Keratinocyte (primary cell): ENCODE data around the gene CEP57L1. TPM values are rescaled to one million over a fixed set of nuclear protein-coding genes. Genes with fewer than 3 reads are reported as not detected.
A peak's percentile ranks its signal among the peaks of the same experiment; 100 is the strongest.

Experiments used
- DNase-seq: peaks from one replicate; pipeline ENCODE4 v3.0.0-alpha.2; 2011; ENCODE audit warnings: low read depth, missing footprints, low spot score
- FAIRE-seq: peaks from 2 replicates; lab custom pipeline; 2011; peaks lifted over from hg19 to GRCh38; lab: Jason Lieb, UNC
- H2AFZ ChIP-seq: 2 replicates; pipeline ENCODE4 v1.6.0; 2012; ENCODE audit warnings: low read length, control low read depth, inconsistent platforms; ENCODE audit not compliant: control insufficient read depth
- H3K27ac ChIP-seq: 2 replicates; pipeline ENCODE4 v1.5.1; 2011; ENCODE audit warnings: low read length; ENCODE audit not compliant: control insufficient read depth, insufficient read depth
- H3K27me3 ChIP-seq: 3 replicates; pipeline ENCODE4 v1.6.0; 2011; ENCODE audit warnings: low read length; ENCODE audit not compliant: control insufficient read depth, insufficient read depth; ENCODE audit errors: extremely low read depth
- H3K36me3 ChIP-seq, 2 experiments: 2 replicates in 1 of 2; 3 replicates in 1 of 2; pipeline ENCODE4 v1.5.1; 2011; ENCODE audit warnings: low read length in 2 of 2, mild to moderate bottlenecking in 1 of 2; ENCODE audit not compliant: control insufficient read depth in 2 of 2, insufficient read depth in 2 of 2; ENCODE audit errors: extremely low read depth in 1 of 2
- H3K4me1 ChIP-seq: 3 replicates; pipeline ENCODE4 v1.5.1; 2011; ENCODE audit warnings: low read length; ENCODE audit not compliant: control insufficient read depth, insufficient read depth; ENCODE audit errors: extremely low read depth
- H3K4me2 ChIP-seq: 3 replicates; pipeline ENCODE4 v1.6.0; 2011; ENCODE audit warnings: low read depth, low read length; ENCODE audit not compliant: control insufficient read depth, insufficient read depth; ENCODE audit errors: extremely low read depth
- H3K4me3 ChIP-seq, 3 experiments: fragments of 200-600 bp in 1 of 3; sonication (generic) in 1 of 3; 2 replicates in 2 of 3; 3 replicates in 1 of 3; pipeline ENCODE4 v1.5.1; 2011 to 2016; ENCODE audit warnings: low read length in 3 of 3, mild to moderate bottlenecking in 3 of 3, control low read depth in 2 of 3, inconsistent platforms in 1 of 3, low read depth in 1 of 3, mixed read lengths in 1 of 3, mixed run types in 1 of 3, moderate library complexity in 1 of 3; ENCODE audit not compliant: control insufficient read depth in 2 of 3, insufficient read depth in 2 of 3; ENCODE audit errors: extremely low read depth in 1 of 3
- H3K79me2 ChIP-seq: 2 replicates; pipeline ENCODE4 v1.6.0; 2012; ENCODE audit warnings: low read length; ENCODE audit not compliant: control insufficient read depth, insufficient read depth
- H3K9ac ChIP-seq: 3 replicates; pipeline ENCODE4 v1.6.0; 2011; ENCODE audit warnings: low read length; ENCODE audit not compliant: control insufficient read depth, insufficient read depth; ENCODE audit errors: extremely low read depth
- H3K9me1 ChIP-seq: 3 replicates; pipeline ENCODE4 v1.6.0; 2011; ENCODE audit warnings: low read length; ENCODE audit not compliant: control insufficient read depth, insufficient read depth; ENCODE audit errors: extremely low read depth
- H3K9me3 ChIP-seq: 2 replicates; pipeline ENCODE4 v1.5.1; 2012; ENCODE audit warnings: low read depth, low read length; ENCODE audit not compliant: control insufficient read depth
- H4K20me1 ChIP-seq: 3 replicates; pipeline ENCODE4 v1.6.0; 2011; ENCODE audit warnings: low read length; ENCODE audit not compliant: control insufficient read depth, insufficient read depth; ENCODE audit errors: extremely low read depth
- CTCF ChIP-seq, 3 experiments: IDR thresholded peaks in 1 of 3; conservative IDR thresholded peaks in 1 of 3; optimal IDR thresholded peaks in 1 of 3; 2 replicates in 2 of 3; 3 replicates in 1 of 3; pipeline versions ENCODE3 to v1.5.1; 2011; ENCODE audit warnings: low read length in 3 of 3, mild to moderate bottlenecking in 3 of 3, moderate library complexity in 2 of 3, control low read depth in 1 of 3, inconsistent platforms in 1 of 3; ENCODE audit not compliant: insufficient read depth in 2 of 3; ENCODE audit errors: extremely low read depth in 1 of 3
- EZH2 ChIP-seq: IDR thresholded peaks from one replicate; pipeline ENCODE4 v1.6.1; 2012; ENCODE audit warnings: inconsistent platforms, mild to moderate bottlenecking, low read length, moderate library complexity
- dilution Hi-C: fragments of 300-500 bp; cut with MboI; formaldehyde crosslinking; loops from one replicate; pipeline ENCODE4 v1.7.0; 2020; ENCODE audit warnings: low sequenced_read_pairs; ENCODE audit not compliant: extremely low pct_ligation_motif_present
- polyA plus RNA-seq, 5 experiments: library from polyadenylated mRNA; depleted of rRNA in 3 of 5; stranded (reverse) in 3 of 5; stranded (forward) in 1 of 5; unstranded in 1 of 5; fragments of >200 nt; gene quantifications; 1 replicate in 1 of 5; 2 replicates in 3 of 5; 3 replicates in 1 of 5; pipeline versions ENCODE4 v1.2.1 to v1.2.3, GENCODE V29; 2011 to 2012; ENCODE audit warnings: missing spikeins in 2 of 5, low read depth in 1 of 5, low replicate concordance in 1 of 5

The CEP57L1 gene
- polyA plus RNA-seq, 1 donor (not counting 4 experiments of a cell fraction or from before 2014, with no cell fraction given) = 14.2 TPM

GRCh38 chr6:109165392-109165974, 70.2 kb downstream of the CEP57L1 start:
- Histone ChIP-seq H2AFZ (no peak overlapping the region), H3K9me3 (no peaks in the 10 kb centered on the region), H3K4me3 (no peak overlapping the region), H3K36me3 (no peaks in the 10 kb centered on the region), H4K20me1 (no peaks in the 10 kb centered on the region), H3K27me3 (no peaks in the 10 kb centered on the region), H3K27ac (no peak overlapping the region), H3K4me2 (no peak overlapping the region), H3K9ac (no peak overlapping the region), H3K4me1 (no peaks in the 10 kb centered on the region), H3K79me2 (no peaks in the 10 kb centered on the region), H3K9me1 (no peaks in the 10 kb centered on the region)
- dilution Hi-C loops = no loop called here
- FAIRE-seq (peak; percentile 83), DNase-seq (no peak)
- TF ChIP-seq CTCF (optimal IDR thresholded peaks at IDR 0.05 in 1 of 3, IDR thresholded peaks at IDR 0.05 in 1 of 3, conservative IDR thresholded peaks at IDR 0.05 in 1 of 3; ENCODE audit: extremely low read depth in 1 of 3, insufficient read depth in 2 of 3, low read length in 3 of 3) (no peak), EZH2 (no peak)

GRCh38 chr6:109166673-109167072, 71.4 kb downstream of the CEP57L1 start:
- Histone ChIP-seq H3K9me1 (no peaks in the 10 kb centered on the region), H2AFZ (no peak overlapping the region), H3K9ac (no peak overlapping the region), H4K20me1 (no peaks in the 10 kb centered on the region), H3K4me2 (no peak overlapping the region), H3K36me3 (no peaks in the 10 kb centered on the region), H3K9me3 (no peaks in the 10 kb centered on the region), H3K79me2 (no peaks in the 10 kb centered on the region), H3K4me3 (no peak overlapping the region), H3K4me1 (no peaks in the 10 kb centered on the region), H3K27me3 (no peaks in the 10 kb centered on the region), H3K27ac (no peak overlapping the region)
- TF ChIP-seq EZH2 = no peak
- dilution Hi-C loops = no loop called here
- DNase-seq (no peak), FAIRE-seq (no peak)

DNA sequence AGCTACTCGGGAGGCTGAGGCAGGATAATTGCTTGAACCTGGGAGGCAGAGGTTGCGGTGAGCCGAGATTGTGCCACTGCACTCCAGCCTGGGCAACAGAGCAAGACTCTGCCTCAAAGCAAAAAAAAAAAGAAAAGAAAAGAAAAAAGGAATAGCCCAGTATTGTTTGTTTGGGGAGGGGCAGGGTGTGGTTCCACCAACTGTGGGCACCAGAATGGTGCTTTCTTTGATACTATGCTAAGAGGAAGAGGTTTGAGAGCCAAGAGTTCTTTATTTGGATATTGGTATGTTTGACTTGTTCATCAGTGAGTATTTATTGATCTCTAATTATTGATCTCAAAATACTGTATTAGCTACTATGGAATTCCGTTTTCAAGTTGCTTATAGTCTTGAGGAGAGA, 72.3 kb downstream of the CEP57L1 start:
- DNase-seq (no peak), FAIRE-seq (no peak)
- Histone ChIP-seq H2AFZ (no peak overlapping the region), H3K4me2 (no peak overlapping the region), H3K36me3 (no peaks in the 10 kb centered on the region), H3K27me3 (no peaks in the 10 kb centered on the region), H3K27ac (no peak overlapping the region), H3K79me2 (no peaks in the 10 kb centered on the region), H3K9me1 (no peaks in the 10 kb centered on the region), H3K4me1 (no peaks in the 10 kb centered on the region), H4K20me1 (no peaks in the 10 kb centered on the region), H3K9me3 (no peaks in the 10 kb centered on the region), H3K4me3 (no peak overlapping the region), H3K9ac (no peak overlapping the region)
- TF ChIP-seq CTCF (optimal IDR thresholded peaks at IDR 0.05 in 1 of 3, IDR thresholded peaks at IDR 0.05 in 1 of 3, conservative IDR thresholded peaks at IDR 0.05 in 1 of 3; ENCODE audit: extremely low read depth in 1 of 3, insufficient read depth in 2 of 3, low read length in 3 of 3) (no peak), EZH2 (no peak)
- dilution Hi-C loops = no loop called here
